Esophagus muscularis mucosa (tissue), 4 donors: ENCODE results near the gene LRPPRC.

Experiments used
- CTCF ChIP-seq, 3 experiments: fragments of 200-600 bp in 2 of 3; fragments of 450-650 bp in 1 of 3; sonication (generic) in 2 of 3; IDR thresholded peaks; one replicate each; pipeline ENCODE4 v1.5.1; 2017 to 2019; ENCODE audit warnings: antibody characterized with exemption in 3 of 3, mild to moderate bottlenecking in 2 of 3, moderate library complexity in 1 of 3
- EP300 ChIP-seq: sonication (generic); formaldehyde crosslinking; IDR thresholded peaks from one replicate; pipeline ENCODE4 v1.6.1; 2017; ENCODE audit warnings: antibody characterized with exemption
- POLR2A ChIP-seq: fragments of 450-650 bp; IDR thresholded peaks from one replicate; pipeline ENCODE4 v1.6.1; 2017; ENCODE audit warnings: antibody characterized with exemption, moderate library complexity, mild to moderate bottlenecking, low read depth
- POLR2AphosphoS5 ChIP-seq, 2 donors: sonication (generic); formaldehyde crosslinking; IDR thresholded peaks; one replicate each; pipeline ENCODE4 v1.6.1; 2017; ENCODE audit warnings: antibody characterized with exemption in 2 of 2

GRCh38 chr2:44045061-44045460 is 49.3 kb upstream of the LRPPRC start:
- TF ChIP-seq CTCF (IDR thresholded peaks at IDR 0.05) (no peak), POLR2A (no peak), POLR2AphosphoS5 (IDR thresholded peaks at IDR 0.05) (no peak), EP300 (no peak)
